A549 (cell line): Measurements from ENCODE around the gene MT1F. TPM values are rescaled to one million over a fixed set of nuclear protein-coding genes. Genes with fewer than 3 reads are reported as not detected.
A peak's percentile ranks its signal among the peaks of the same experiment; 100 is the strongest.

ENCODE experiments used
- ATAC-seq, 2 experiments: fragments of 200-7000 bp in 1 of 2; fragments of >200 bp in 1 of 2; cut with Nextera tagmentation in 1 of 2; cut with Tn5 transposase in 1 of 2; 3 replicates each; pipeline versions ENCODE4 v1.8.0 to v1.9.1; 2018 to 2020; ENCODE audit warnings: mild to moderate bottlenecking in 1 of 2, moderate library complexity in 1 of 2
- CTCF ChIA-PET: fragments of 300-600 bp; sonication (Branson Sonifier 250); formaldehyde crosslinking; extraction: SDS; loops from one replicate; lab custom pipeline; 2021; ENCODE audit warnings: antibody characterized with exemption, inconsistent platforms; lab: Yijun Ruan, JAX
- POLR2A ChIA-PET: fragments of 350-600 bp; formaldehyde crosslinking; extraction: SDS; loops from one replicate; lab custom pipeline; 2021; ENCODE audit warnings: antibody characterized with exemption, inconsistent platforms; lab: Yijun Ruan, JAX
- DNase-seq, 2 experiments: peaks; one replicate each; pipeline versions ENCODE4 v3.0.0 to v3.0.0-alpha.2; 2011 to 2016; ENCODE audit warnings: low read depth in 1 of 2, low spot score in 1 of 2
- FAIRE-seq: peaks from 2 replicates; lab custom pipeline; 2011; peaks lifted over from hg19 to GRCh38; lab: Jason Lieb, UNC
- H3K27ac ChIP-seq, 2 experiments: fragments of >200 bp; sonication (Bioruptor Twin); formaldehyde crosslinking; 3 replicates each; pipeline ENCODE4 v1.5.1; 2016 to 2017
- H3K4me1 ChIP-seq: fragments of >200 bp; sonication (Bioruptor Twin); formaldehyde crosslinking; 3 replicates; pipeline ENCODE4 v1.6.1; 2016
- H3K4me2 ChIP-seq: fragments of >200 bp; sonication (Bioruptor Twin); formaldehyde crosslinking; 3 replicates; pipeline ENCODE4 v1.6.1; 2016
- H3K4me3 ChIP-seq: fragments of >200 bp; sonication (Bioruptor Twin); formaldehyde crosslinking; 3 replicates; pipeline ENCODE4 v1.5.1; 2016
- H3K9me3 ChIP-seq: fragments of >200 bp; sonication (Bioruptor Twin); formaldehyde crosslinking; 3 replicates; pipeline ENCODE4 v1.6.1; 2016
- CBX2 ChIP-seq: fragments of 200-600 bp; sonication (generic); IDR thresholded peaks from 2 replicates; pipeline ENCODE4 v1.6.1; 2016; ENCODE audit warnings: low read depth, mild to moderate bottlenecking, borderline replicate concordance
- CBX8 ChIP-seq: fragments of 200-600 bp; sonication (generic); IDR thresholded peaks from 2 replicates; pipeline ENCODE4 v1.6.1; 2016
- CHD2 ChIP-seq: fragments of 150-350 bp; IDR thresholded peaks from 2 replicates; pipeline ENCODE4 v1.6.1; 2014; ENCODE audit warnings: low read length; ENCODE audit not compliant: partially characterized antibody
- ESRRA ChIP-seq: fragments of 150-350 bp; IDR thresholded peaks from 2 replicates; pipeline ENCODE4 v1.6.1; 2014; ENCODE audit warnings: mild to moderate bottlenecking, low read length, borderline replicate concordance
- HDAC2 ChIP-seq: fragments of 200-600 bp; sonication (generic); IDR thresholded peaks from 2 replicates; pipeline ENCODE4 v1.6.1; 2016
- HMGXB4 ChIP-seq: fragments of 250-450 bp; sonication (Bioruptor Pico); IDR thresholded peaks from 2 replicates; pipeline ENCODE4 v1.5.0; 2021; ENCODE audit warnings: mild to moderate bottlenecking, moderate library complexity, borderline replicate concordance
- HOXB13 ChIP-seq: fragments of 250-450 bp; sonication (Bioruptor Pico); IDR thresholded peaks from 2 replicates; pipeline ENCODE4 v1.5.0; 2020; ENCODE audit warnings: low read depth, mild to moderate bottlenecking, moderate library complexity
- JUN ChIP-seq, 2 experiments: fragments of >200 bp; sonication (Bioruptor Twin); formaldehyde crosslinking; IDR thresholded peaks; 2 replicates in 1 of 2; 3 replicates in 1 of 2; pipeline ENCODE4 v1.6.1; 2016 to 2017
- MAFK ChIP-seq: fragments of 450-650 bp; IDR thresholded peaks from 2 replicates; pipeline ENCODE4 v1.6.1; 2014; ENCODE audit not compliant: partially characterized antibody
- MAX ChIP-seq: IDR thresholded peaks from 2 replicates; pipeline ENCODE4 v1.6.1; 2012
- NR3C1 ChIP-seq: fragments of >200 bp; sonication (Bioruptor Twin); formaldehyde crosslinking; IDR thresholded peaks from 3 replicates; pipeline ENCODE4 v1.6.1; 2017
- PHF8 ChIP-seq: fragments of 200-600 bp; sonication (generic); IDR thresholded peaks from 2 replicates; pipeline ENCODE4 v1.6.1; 2016; ENCODE audit warnings: low read depth, mild to moderate bottlenecking, antibody characterized with exemption, moderate library complexity, borderline replicate concordance
- POLR2AphosphoS2 ChIP-seq: conservative IDR thresholded peaks from 2 replicates; pipeline ENCODE4 v1.6.1; 2012; ENCODE audit warnings: low read length, improper control_type of control experiment, inconsistent platforms
- RARB ChIP-seq: fragments of 250-450 bp; sonication (Bioruptor Pico); IDR thresholded peaks from 2 replicates; pipeline ENCODE4 v1.8.0; 2021; ENCODE audit warnings: mild to moderate bottlenecking, moderate library complexity
- RCOR1 ChIP-seq: fragments of 150-350 bp; IDR thresholded peaks from 2 replicates; pipeline ENCODE4 v1.6.1; 2014; ENCODE audit warnings: antibody characterized with exemption, low read length, low read depth
- SMC3 ChIP-seq: fragments of >200 bp; sonication (Bioruptor Twin); formaldehyde crosslinking; IDR thresholded peaks from 3 replicates; pipeline ENCODE4 v1.6.1; 2018; ENCODE audit warnings: inconsistent platforms
- TP53 ChIP-seq: fragments of 250-450 bp; sonication (Bioruptor Pico); IDR thresholded peaks from 2 replicates; pipeline ENCODE4 v1.5.0; 2021; ENCODE audit warnings: mild to moderate bottlenecking, moderate library complexity
- ZFP36 ChIP-seq: fragments of 450-650 bp; IDR thresholded peaks from 2 replicates; pipeline ENCODE4 v1.6.1; 2014; ENCODE audit warnings: borderline replicate concordance; ENCODE audit not compliant: partially characterized antibody
- WGBS: methylation state at CpG from one replicate; pipeline ENCODE4 v1.1.6; 2017; ENCODE audit errors: missing lambda C conversion rate; 5-methylcytosine and 5-hydroxymethylcytosine counted together
- polyA plus RNA-seq, 4 experiments: library from polyadenylated mRNA; depleted of rRNA in 3 of 4; stranded (reverse); fragments of >200 nt; fragmentation: RNase III in 1 of 4; extraction: RNeasy Plus Mini Kit Qiagen cat#74134 plus additional on column Dnase treatment in 1 of 4; gene quantifications; 2 replicates in 3 of 4; 3 replicates in 1 of 4; pipeline ENCODE4 v1.2.3, GENCODE V29; 2011 to 2017

MT1F gene
- polyA plus RNA-seq, 2 of the 4 experiments (the other 2 are of a cell fraction), result 4.1 to 11.3 TPM

- ATAC-seq, result peak; percentile 17 to 19; a peak in 5 of 6 replicates
- ChIA-PET POLR2A (interaction anchor here (0.7 to 6.5 kb wide), 18 partner anchors 9 to 232 kb away, joined by 3 to 185 read pairs (median 5); partner anchors contain the start of genes MT1A, MT1F, MT2A and NUDT21), CTCF (interaction anchor here (0.7 to 6.2 kb wide), 9 partner anchors 9 to 82 kb away, joined by 3 to 42 read pairs (median 4); partner anchors contain the start of gene MT2A)
- Histone ChIP-seq H3K4me3 (peak overlapping the region; percentile 60), H3K4me2 (peak overlapping the region; percentile 88), H3K9me3 (peaks cover 4% of the 10 kb centered on the region; the same call in 1 of the 3 replicates), H3K4me1 (peaks cover 9% of the 10 kb centered on the region; the same call in 2 of the 3 replicates), H3K27ac (peak overlapping the region; percentile 84 to 85)
- 19% methylated on average over 7 of the region's 8 CpGs for WGBS
- no peak for FAIRE-seq
- DNase-seq, result no peak
- TF ChIP-seq CBX8, result no peak
- TF ChIP-seq PHF8, result no peak
- TF ChIP-seq HDAC2, result no peak
- no peak for TF ChIP-seq SMC3
- no peak for TF ChIP-seq HOXB13 (CRISPR knock-in tag)
- no peak for TF ChIP-seq CBX2
- TF ChIP-seq ZFP36, result no peak
- TF ChIP-seq RARB (CRISPR knock-in tag), result no peak
- no peak for TF ChIP-seq MAX
- no peak for TF ChIP-seq CHD2
- TF ChIP-seq, all 56 proteins: peak for 0
Observed at GRCh38 chr16:56682703-56683397, 25.1 kb downstream of the MT1F start.

GRCh38 chr16:56683424-56684172 is 25.8 kb downstream of the MT1F start:
- FAIRE-seq, result no peak
- H3K4me1 ChIP-seq, result peaks cover 9% of the 10 kb centered on the region; the same call in 2 of the 3 replicates
- peak overlapping the region; percentile 84 to 85; a peak in 4 of 6 replicates for H3K27ac ChIP-seq
- TF ChIP-seq HMGXB4 (CRISPR knock-in tag), result no peak
- TF ChIP-seq CBX8, result no peak
- TF ChIP-seq TP53 (CRISPR knock-in tag), result no peak
- TF ChIP-seq POLR2AphosphoS2, result no peak
- TF ChIP-seq RCOR1, result no peak
- peak; percentile 85 for TF ChIP-seq MAFK
- no peak for DNase-seq
- 79% methylated on average over 5 of the region's 5 CpGs for WGBS
- H3K4me3 ChIP-seq, result peak overlapping the region; percentile 60
- ATAC-seq, result no peak
- peak overlapping the region; percentile 88 for H3K4me2 ChIP-seq
- CTCF ChIA-PET, result interaction anchor here (0.6 to 6.2 kb wide), 9 partner anchors 8 to 83 kb away, joined by 3 to 42 read pairs (median 4); partner anchors contain the start of gene MT2A
- peaks cover 4% of the 10 kb centered on the region; the same call in 1 of the 3 replicates for H3K9me3 ChIP-seq
- POLR2A ChIA-PET, result interaction anchor here (0.7 to 6.5 kb wide), 14 partner anchors 8 to 155 kb away, joined by 3 to 185 read pairs (median 5); partner anchors contain the start of genes MT1A and MT2A

GRCh38 chr16:56684256-56684925 is 26.6 kb downstream of the MT1F start:
- Histone ChIP-seq H3K4me2 (peak overlapping the region; percentile 88; the same call in 2 of the 3 replicates), H3K4me3 (no peak overlapping the region), H3K27ac (no peak overlapping the region), H3K9me3 (peaks cover 4% of the 10 kb centered on the region; the same call in 1 of the 3 replicates), H3K4me1 (peaks cover 14% of the 10 kb centered on the region)
- POLR2A ChIA-PET, result interaction anchor here (0.5 to 6.5 kb wide), 4 partner anchors 7 to 76 kb away, joined by 3 to 185 read pairs (median 10); partner anchors contain the start of gene MT2A
- CTCF ChIA-PET, result interaction anchor here (0.8 to 6.2 kb wide), 7 partner anchors 7 to 84 kb away, joined by 3 to 42 read pairs (median 4); partner anchors contain the start of gene MT1G
- 0 out of 5 replicates have a peak, but pooled peaks of 1 of the 2 experiments have one; percentile 23 for TF ChIP-seq JUN (IDR thresholded peaks at IDR 0.05)
- no peak for TF ChIP-seq NR3C1
- TF ChIP-seq ESRRA, result no peak
- WGBS, result 50% methylated on average over 4 of the region's 4 CpGs
- no peak for FAIRE-seq
- no peak for ATAC-seq
- no peak for DNase-seq
